H1 (cell line): ENCODE measurements around the gene TMEM135. TPM values are rescaled to one million over a fixed set of nuclear protein-coding genes. Genes with fewer than 3 reads are reported as not detected.

Experiments used
- CTCF ChIA-PET: fragments of 300-600 bp; sonication (Branson Sonifier 250); formaldehyde crosslinking; loops from one replicate; lab custom pipeline; 2021; ENCODE audit not compliant: partially characterized antibody; lab: Charles Lee
- POLR2A ChIA-PET: fragments of 300-600 bp; sonication (Branson Sonifier 250); formaldehyde crosslinking; loops from one replicate; lab custom pipeline; 2021; ENCODE audit warnings: inconsistent platforms; ENCODE audit not compliant: partially characterized antibody; lab: Charles Lee
- DNase-seq, 2 experiments: peaks; one replicate each; pipeline versions ENCODE4 v3.0.0 to v3.0.0-alpha.2; 2010 to 2022; ENCODE audit warnings: low spot score in 2 of 2, low read depth in 1 of 2, mixed read lengths in 1 of 2
- FAIRE-seq: peaks from 2 replicates; lab custom pipeline; 2011; peaks lifted over from hg19 to GRCh38; lab: Jason Lieb, UNC
- H2AFZ ChIP-seq: 2 replicates; pipeline ENCODE4 v1.8.1; 2012; ENCODE audit warnings: low read length, inconsistent platforms
- H2AK5ac ChIP-seq: 2 replicates; pipeline ENCODE4 v1.6.1; 2013; ENCODE audit warnings: low read depth, low read length
- H2BK120ac ChIP-seq: replicated peaks from 2 replicates; pipeline ENCODE3; 2013; ENCODE audit warnings: low read depth, low read length, inconsistent platforms
- H2BK12ac ChIP-seq: 2 replicates; pipeline ENCODE4 v1.6.1; 2013; ENCODE audit warnings: low read depth, low read length
- H2BK15ac ChIP-seq: 2 replicates; pipeline ENCODE4 v1.6.1; 2013; ENCODE audit warnings: low read length
- H2BK20ac ChIP-seq: 2 replicates; pipeline ENCODE4 v1.6.1; 2013; ENCODE audit warnings: low read length
- H2BK5ac ChIP-seq: 2 replicates; pipeline ENCODE4 v1.6.1; 2013; ENCODE audit warnings: low read depth, low read length
- H3K14ac ChIP-seq: 2 replicates; pipeline ENCODE4 v1.6.1; 2013; ENCODE audit warnings: inconsistent platforms; ENCODE audit not compliant: insufficient read length
- H3K18ac ChIP-seq: 2 replicates; pipeline ENCODE4 v1.6.1; 2013; ENCODE audit warnings: low read length; ENCODE audit errors: extremely low read depth
- H3K23ac ChIP-seq: 2 replicates; pipeline ENCODE4 v1.6.1; 2013; ENCODE audit warnings: inconsistent platforms; ENCODE audit not compliant: insufficient read length
- H3K23me2 ChIP-seq: 2 replicates; pipeline ENCODE4 v1.6.1; 2013; ENCODE audit warnings: low read depth, low read length
- H3K27ac ChIP-seq: 2 replicates; pipeline ENCODE4 v1.6.1; 2011; ENCODE audit warnings: low read depth, low read length, inconsistent platforms
- H3K27me3 ChIP-seq, 4 experiments: replicated peaks in 1 of 4; 1 replicate in 1 of 4; 2 replicates in 3 of 4; pipeline versions ENCODE4 v1.6.1 to v1.8.1; 2011 to 2013; ENCODE audit warnings: low read length in 3 of 4, mild to moderate bottlenecking in 3 of 4, inconsistent platforms in 2 of 4, mixed read lengths in 2 of 4, moderate library complexity in 1 of 4; ENCODE audit not compliant: control insufficient read depth in 3 of 4, insufficient read depth in 3 of 4; ENCODE audit errors: extremely low read depth in 1 of 4
- H3K36me3 ChIP-seq, 4 experiments: 2 replicates each; pipeline versions ENCODE4 v1.6.1 to v1.8.1; 2011 to 2013; ENCODE audit warnings: mild to moderate bottlenecking in 4 of 4, low read length in 3 of 4, moderate library complexity in 2 of 4, control low read depth in 1 of 4, inconsistent platforms in 1 of 4; ENCODE audit not compliant: insufficient read depth in 4 of 4, control insufficient read depth in 2 of 4
- H3K4ac ChIP-seq: replicated peaks from 2 replicates; pipeline ENCODE3; 2013; ENCODE audit warnings: low read length, low read depth, mixed read lengths, inconsistent platforms; ENCODE audit not compliant: insufficient read length
- H3K4me1 ChIP-seq, 4 experiments: replicated peaks in 1 of 4; 1 replicate in 1 of 4; 2 replicates in 3 of 4; pipeline versions ENCODE4 v1.6.1 to v1.8.1; 2011 to 2013; ENCODE audit warnings: low read length in 3 of 4, inconsistent platforms in 2 of 4, mixed read lengths in 1 of 4; ENCODE audit not compliant: insufficient read depth in 4 of 4, control insufficient read depth in 3 of 4
- H3K4me2 ChIP-seq, 2 experiments: 2 replicates each; pipeline versions ENCODE4 v1.6.1 to v1.8.1; 2011 to 2013; ENCODE audit warnings: low read depth in 2 of 2, low read length in 2 of 2, control low read depth in 1 of 2, inconsistent platforms in 1 of 2, mild to moderate bottlenecking in 1 of 2; ENCODE audit not compliant: insufficient read depth in 1 of 2
- H3K4me3 ChIP-seq, 4 experiments: fragments of 200-600, 300-600 bp in 1 of 4; sonication (generic), shearing (Covaris generic), sonication (Bioruptor Twin) in 1 of 4; 2 replicates each; pipeline versions ENCODE4 v1.5.1 to v1.8.1; 2011 to 2016; ENCODE audit warnings: low read length in 4 of 4, low read depth in 3 of 4, control low read depth in 2 of 4, inconsistent platforms in 2 of 4, mild to moderate bottlenecking in 2 of 4, mixed read lengths in 1 of 4, moderate library complexity in 1 of 4; ENCODE audit not compliant: insufficient read depth in 2 of 4; ENCODE audit errors: extremely low read depth in 1 of 4
- H3K56ac ChIP-seq: replicated peaks from 2 replicates; pipeline ENCODE3; 2013; ENCODE audit warnings: low read depth, mild to moderate bottlenecking, mixed read lengths, low read length, inconsistent platforms; ENCODE audit not compliant: insufficient read length
- H3K79me1 ChIP-seq: 2 replicates; pipeline ENCODE4 v1.6.1; 2013; ENCODE audit warnings: low read depth, low read length, control low read depth
- H3K79me2 ChIP-seq, 2 experiments: 2 replicates each; pipeline versions ENCODE4 v1.6.1 to v1.8.1; 2012 to 2013; ENCODE audit warnings: low read length in 2 of 2, mild to moderate bottlenecking in 2 of 2, inconsistent platforms in 1 of 2; ENCODE audit not compliant: insufficient read depth in 2 of 2, control insufficient read depth in 1 of 2
- H3K9ac ChIP-seq, 4 experiments: replicated peaks in 1 of 4; 1 replicate in 1 of 4; 2 replicates in 3 of 4; pipeline versions ENCODE4 v1.6.1 to v1.8.1; 2011 to 2013; ENCODE audit warnings: low read depth in 3 of 4, low read length in 3 of 4, control low read depth in 2 of 4, mild to moderate bottlenecking in 2 of 4, moderate library complexity in 2 of 4, inconsistent platforms in 1 of 4; ENCODE audit errors: extremely low read depth in 1 of 4
- H3K9me3 ChIP-seq, 2 experiments: 2 replicates each; pipeline versions ENCODE4 v1.6.1 to v1.8.1; 2012 to 2013; ENCODE audit warnings: mild to moderate bottlenecking in 2 of 2, moderate library complexity in 2 of 2, control low read depth in 1 of 2, inconsistent platforms in 1 of 2, low read depth in 1 of 2, low read length in 1 of 2, mixed read lengths in 1 of 2; ENCODE audit not compliant: insufficient read depth in 2 of 2
- H4K20me1 ChIP-seq, 2 experiments: replicated peaks in 1 of 2; 2 replicates each; pipeline versions ENCODE3 to v1.8.1; 2011 to 2013; ENCODE audit warnings: inconsistent platforms in 2 of 2, low read length in 2 of 2, mild to moderate bottlenecking in 1 of 2; ENCODE audit not compliant: insufficient read depth in 2 of 2, control insufficient read depth in 1 of 2
- H4K5ac ChIP-seq: 2 replicates; pipeline ENCODE4 v1.6.1; 2013; ENCODE audit warnings: low read length, low read depth, mixed read lengths, inconsistent platforms; ENCODE audit not compliant: insufficient read length
- H4K8ac ChIP-seq: 2 replicates; pipeline ENCODE4 v1.8.0; 2013; ENCODE audit warnings: mild to moderate bottlenecking, moderate library complexity, low read length, inconsistent platforms; ENCODE audit not compliant: insufficient read depth; ENCODE audit errors: extremely low read depth
- H4K91ac ChIP-seq: replicated peaks from 2 replicates; pipeline ENCODE3; 2013; ENCODE audit warnings: low read length, mixed read lengths, inconsistent platforms; ENCODE audit not compliant: insufficient read length
- ASH2L ChIP-seq: fragments of 200-600, 300-600 bp; sonication (generic); IDR thresholded peaks from one replicate; pipeline ENCODE4 v1.7.1; 2017; ENCODE audit warnings: low read length
- BCL11A ChIP-seq, 2 experiments: IDR thresholded peaks; one replicate each; pipeline ENCODE4 v1.6.1; 2011; ENCODE audit warnings: low read depth in 2 of 2, low read length in 2 of 2, mild to moderate bottlenecking in 2 of 2
- CHD2 ChIP-seq: IDR thresholded peaks from 2 replicates; pipeline ENCODE4 v1.6.1; 2012; ENCODE audit warnings: low read length, improper control_type of control experiment
- FOSL1 ChIP-seq: IDR thresholded peaks from 2 replicates; pipeline ENCODE4 v1.6.1; 2011; ENCODE audit warnings: mild to moderate bottlenecking, low read depth, low read length, moderate library complexity; ENCODE audit not compliant: insufficient read depth
- GTF2F1 ChIP-seq: IDR thresholded peaks from 2 replicates; pipeline ENCODE4 v1.6.1; 2012; ENCODE audit warnings: low read depth, low read length, improper control_type of control experiment, borderline replicate concordance
- NANOG ChIP-seq: IDR thresholded peaks from 2 replicates; pipeline ENCODE4 v1.6.1; 2011; ENCODE audit warnings: low read length, low read depth, mild to moderate bottlenecking, inconsistent platforms; ENCODE audit not compliant: insufficient read depth, poor library complexity, severe bottlenecking
- RNF2 ChIP-seq: fragments of 200-900, 300-1000 bp; sonication (generic); IDR thresholded peaks from 2 replicates; pipeline ENCODE4 v1.7.1; 2016; ENCODE audit warnings: borderline replicate concordance, low read depth, mild to moderate bottlenecking, antibody characterized with exemption, low read length; ENCODE audit not compliant: poor library complexity, severe bottlenecking; ENCODE audit errors: missing control alignments
- SRF ChIP-seq: IDR thresholded peaks from 2 replicates; pipeline ENCODE4 v1.6.1; 2011; ENCODE audit warnings: mild to moderate bottlenecking, low read depth, low read length, moderate library complexity
- TAF1 ChIP-seq: IDR thresholded peaks from 2 replicates; pipeline ENCODE4 v1.6.1; 2011; ENCODE audit warnings: mild to moderate bottlenecking, low read depth, low read length
- polyA plus RNA-seq, 7 experiments: library from polyadenylated mRNA; depleted of rRNA in 3 of 7; stranded (reverse) in 5 of 7; unstranded in 2 of 7; fragments of >200 nt in 5 of 7; fragments of 200-250 nt in 2 of 7; gene quantifications; 1 replicate in 5 of 7; 2 replicates in 1 of 7; 4 replicates in 1 of 7; pipeline versions ENCODE4 v1.2.1 to v1.2.3, GENCODE V29; 2011 to 2013; ENCODE audit warnings: missing spikeins in 2 of 7, mixed read lengths in 2 of 7
- total RNA-seq: library from RNA; stranded (reverse); fragmentation: NEBNext Ultra II Directional; extraction: Animal tissue kit (Norgen Biotek cat#: 25700); gene quantifications from 2 replicates; pipeline ENCODE4 v1.2.1, GENCODE V29; 2021
- TF ChIP-seq, protein P1 (sequence below): IDR thresholded peaks from 2 replicates; pipeline ENCODE4 v1.6.1; 2011; ENCODE audit warnings: low read depth, mild to moderate bottlenecking, low read length; ENCODE audit not compliant: insufficient read depth

Gene TMEM135
- total and polyA plus RNA-seq, 2 of the 8 experiments (the other 6 are each of a cell fraction or from before 2014, with no cell fraction given): 9.3 to 31.3 TPM

DNA sequence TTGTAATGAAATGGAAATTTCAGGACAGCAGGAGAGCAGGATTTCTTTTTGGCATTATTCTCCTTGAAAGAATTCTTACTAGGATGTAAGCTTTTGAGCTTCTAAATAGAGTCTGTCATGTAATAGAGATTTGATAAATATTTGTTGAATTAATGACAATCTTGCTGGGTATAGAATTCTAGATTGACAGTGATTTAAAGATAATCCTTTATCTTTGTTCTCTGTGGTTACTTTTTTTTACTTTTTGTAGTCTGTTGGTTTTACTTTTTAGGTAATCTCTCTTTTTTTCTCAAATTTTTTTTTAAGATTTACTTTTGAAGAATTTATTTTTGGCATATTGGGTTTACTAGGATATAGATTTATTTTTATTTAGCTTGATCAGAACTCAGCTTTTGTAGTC, 54.8 kb downstream of the TMEM135 start:
- CTCF ChIA-PET: interaction anchor here (0.8 kb wide), 1 partner anchor 17 kb away, joined by 3 read pairs; no protein-coding TSS in a partner anchor
- H3K14ac ChIP-seq: no peak overlapping the region
- DNase-seq: no peak
- no peak overlapping the region for H3K18ac ChIP-seq
- H4K91ac ChIP-seq: no peak overlapping the region
- POLR2A ChIA-PET: no interaction called here
- no peak for FAIRE-seq
- H4K8ac ChIP-seq: no peak overlapping the region
- H3K56ac ChIP-seq: no peak overlapping the region
- no peak overlapping the region for H3K23ac ChIP-seq
- H2BK120ac ChIP-seq: no peak overlapping the region
- H3K27ac ChIP-seq: no peak overlapping the region
- H3K79me2 ChIP-seq: no peaks in the 10 kb centered on the region
- no peak overlapping the region for H2AK5ac ChIP-seq
- no peak overlapping the region for H2AFZ ChIP-seq
- H3K9ac ChIP-seq: no peak overlapping the region
- TF ChIP-seq ASH2L (no peak), RNF2 (no peak), GTF2F1 (no peak), SRF (no peak), TAF1 (no peak), FOSL1 (no peak), NANOG (no peak), CHD2 (no peak), BCL11A (IDR thresholded peaks at IDR 0.05; ENCODE audit: low read depth in 2 of 2, low read length in 2 of 2) (no peak)
- TF ChIP-seq, protein P1, sequence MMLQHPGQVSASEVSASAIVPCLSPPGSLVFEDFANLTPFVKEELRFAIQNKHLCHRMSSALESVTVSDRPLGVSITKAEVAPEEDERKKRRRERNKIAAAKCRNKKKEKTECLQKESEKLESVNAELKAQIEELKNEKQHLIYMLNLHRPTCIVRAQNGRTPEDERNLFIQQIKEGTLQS: no peak
- peaks cover 0 to 8% (median 0%) of the 10 kb centered on the region in 4 experiments; a peak in 1 of 8 replicates for H3K36me3 ChIP-seq
- no peak overlapping the region for H3K4ac ChIP-seq
- H3K4me2 ChIP-seq: no peak overlapping the region
- H3K23me2 ChIP-seq: no peaks in the 10 kb centered on the region
- no peak overlapping the region for H4K5ac ChIP-seq
- H3K4me3 ChIP-seq: no peak overlapping the region
- H2BK5ac ChIP-seq: no peak overlapping the region
- H2BK12ac ChIP-seq: no peak overlapping the region
- H3K79me1 ChIP-seq: no peaks in the 10 kb centered on the region
- H4K20me1 ChIP-seq: no peaks in the 10 kb centered on the region
- H3K9me3 ChIP-seq: peaks cover 0 to 6% of the 10 kb centered on the region in 2 experiments; a peak in 1 of 4 replicates
- no peak overlapping the region for H2BK15ac ChIP-seq
- H3K27me3 ChIP-seq: no peaks in the 10 kb centered on the region
- H2BK20ac ChIP-seq: no peak overlapping the region
- no peaks in the 10 kb centered on the region for H3K4me1 ChIP-seq
